HG03457 (cell line): ENCODE measurements around the gene TRIM28.
A peak's percentile ranks its signal among the peaks of the same experiment; 100 is the strongest.
"Not testable (repeated sequence)": the region's sequence is repeated elsewhere in the genome, so short reads cannot be mapped to it uniquely, and the experiment has no call there.

Source experiments
- ATAC-seq: cut with Tn5 transposase; IDR thresholded peaks from one replicate; pipeline ENCODE4 v1.9.1; 2021; ENCODE audit warnings: moderate number of reproducible peaks; ENCODE audit not compliant: unreplicated experiment

Gene TRIM28

DNA sequence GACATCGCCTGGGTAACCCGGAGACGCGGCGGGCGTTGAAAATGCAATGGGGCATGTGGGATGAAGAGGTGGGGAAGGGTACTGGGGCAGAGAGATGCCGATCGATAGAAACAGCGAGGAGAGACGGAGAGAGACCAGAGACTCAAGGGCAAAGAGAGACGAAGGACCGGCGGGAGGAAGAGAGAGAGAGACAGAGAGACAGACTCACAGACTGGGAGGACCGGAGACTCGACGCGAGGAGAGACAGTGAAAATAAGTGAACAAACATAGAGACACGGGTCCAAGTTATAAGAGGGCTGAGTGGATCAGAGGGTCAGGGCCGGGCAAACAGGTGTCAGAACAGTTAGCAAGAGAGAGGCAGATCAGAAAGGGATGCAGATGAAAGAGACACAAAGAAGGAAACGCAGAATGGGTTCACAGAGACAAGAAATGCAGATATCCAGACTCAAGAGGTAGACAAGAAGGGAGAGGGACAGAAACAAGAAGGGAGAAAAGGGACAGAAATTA, 29.8 kb downstream of the TRIM28 start:
- ATAC-seq: no peak

DNA sequence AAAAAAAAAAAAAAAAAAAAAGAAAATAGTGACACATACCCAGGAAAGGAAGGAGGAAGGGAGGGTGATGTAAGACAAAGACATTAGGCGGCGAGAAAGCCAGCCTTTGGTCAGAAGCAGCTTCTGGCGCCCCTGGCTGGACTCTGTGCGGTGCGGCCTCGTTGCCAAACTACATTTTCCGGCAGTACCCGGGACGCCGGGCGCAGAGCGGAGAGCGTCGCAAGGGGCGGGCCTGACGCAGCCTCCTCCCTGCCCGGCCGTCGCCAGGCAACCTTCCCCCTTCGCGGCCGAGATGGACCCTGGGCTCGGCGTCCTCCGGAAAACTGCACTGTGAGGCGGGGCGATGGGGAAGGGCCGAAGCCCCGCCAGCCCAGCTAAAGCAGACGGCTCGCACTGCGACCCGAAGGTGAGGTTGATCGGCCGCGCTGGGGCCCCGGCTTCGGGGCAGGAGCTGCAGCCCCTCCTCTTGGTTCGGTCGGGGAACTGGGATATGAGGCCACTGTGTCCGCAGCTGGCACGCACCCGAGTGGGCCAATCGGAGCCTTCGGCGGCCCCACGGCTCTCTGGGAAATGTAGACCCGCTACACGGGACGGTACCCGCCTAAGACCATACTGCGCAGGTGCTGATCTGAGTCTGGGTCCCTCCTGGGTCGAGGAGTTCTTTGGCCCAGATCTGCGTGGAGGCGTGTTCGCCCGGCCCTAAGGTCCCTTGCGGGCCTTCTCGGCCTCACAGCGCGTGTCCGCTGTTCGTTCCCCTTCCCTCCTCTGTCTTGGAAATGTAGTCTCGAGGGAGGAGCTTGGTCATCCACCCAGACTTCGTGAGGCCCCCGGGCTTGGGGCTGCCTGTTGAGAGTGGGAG, 31.5 kb downstream of the TRIM28 start:
- peak; percentile 32 for ATAC-seq

GRCh38 chr19:58577581-58577980, 33.7 kb downstream of the TRIM28 start:
- not testable (repeated sequence) for ATAC-seq

DNA sequence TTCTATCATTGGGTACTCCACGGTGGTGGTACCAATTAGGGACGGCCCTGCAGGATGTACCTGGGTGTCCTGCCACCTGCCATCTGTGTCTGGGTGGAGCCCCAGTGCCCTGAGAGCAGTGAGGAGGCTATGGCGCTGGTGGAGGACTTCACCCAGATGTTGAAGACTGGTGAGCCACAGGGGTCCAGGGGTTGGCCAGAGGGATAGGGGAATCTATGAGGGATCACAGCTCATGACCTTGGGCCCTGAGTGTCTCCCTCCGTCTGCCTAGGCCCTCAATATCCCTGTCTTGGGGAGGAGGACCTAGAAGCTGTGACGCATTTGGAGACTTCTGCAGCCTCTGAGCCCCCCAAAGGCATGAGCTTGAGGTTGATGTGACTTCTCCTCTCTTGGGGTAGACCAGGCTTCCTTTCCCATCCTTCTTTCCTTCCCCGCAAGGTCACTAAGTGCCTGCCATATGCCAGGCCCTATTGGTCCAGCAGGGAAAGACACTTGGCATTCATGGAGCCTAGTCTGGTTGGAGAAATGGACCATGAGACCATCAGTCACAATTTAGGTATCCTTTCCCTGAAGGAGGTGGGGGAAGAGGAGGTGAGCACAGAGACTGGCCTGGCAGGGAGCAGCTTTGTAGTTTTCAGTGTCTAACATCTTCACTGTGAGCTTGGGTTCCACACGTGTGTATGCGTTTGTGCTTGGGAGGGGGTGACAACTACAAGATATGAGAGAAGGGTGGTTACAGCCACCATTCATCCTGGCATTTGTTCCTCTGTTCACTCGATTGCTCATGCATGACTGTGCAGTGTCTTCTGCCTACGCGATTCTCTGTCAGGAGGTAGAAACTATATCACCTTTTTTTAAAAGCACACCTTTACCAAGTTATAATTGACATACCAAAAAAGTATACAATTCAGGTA, 34.4 kb downstream of the TRIM28 start:
- ATAC-seq: no peak

DNA sequence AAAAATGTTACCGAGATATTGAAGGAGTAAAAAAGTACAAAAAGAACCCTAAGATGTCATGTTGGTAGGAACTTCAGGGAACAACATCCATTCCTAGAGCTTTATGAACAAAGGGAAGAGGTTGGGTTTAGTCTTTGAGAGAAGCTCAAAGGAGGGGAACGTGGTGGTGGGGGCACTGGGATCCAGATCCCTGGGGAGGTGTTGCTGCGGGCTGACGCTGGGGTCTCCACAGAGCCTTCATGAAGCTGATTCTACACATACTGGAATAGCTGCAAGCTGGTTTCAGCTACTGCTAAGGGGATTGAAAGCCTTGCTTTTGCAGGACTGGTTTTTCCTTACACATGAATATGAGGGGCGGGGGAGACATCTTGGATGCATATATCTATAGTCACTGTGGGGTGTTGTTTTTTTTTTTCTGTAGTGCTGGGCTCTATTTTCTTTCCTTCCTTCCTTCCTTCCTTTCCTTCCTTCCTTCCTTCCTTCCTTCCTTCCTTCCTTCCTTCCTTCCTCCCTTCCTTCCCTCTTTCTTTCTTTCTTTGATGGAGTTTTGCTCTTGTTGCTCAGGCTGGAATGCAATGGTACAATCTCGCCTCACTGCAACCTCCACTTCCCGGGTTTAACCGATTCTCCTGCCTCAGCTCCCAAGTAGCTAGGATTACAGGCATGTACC, 35.7 kb downstream of the TRIM28 start:
- ATAC-seq: no peak

DNA sequence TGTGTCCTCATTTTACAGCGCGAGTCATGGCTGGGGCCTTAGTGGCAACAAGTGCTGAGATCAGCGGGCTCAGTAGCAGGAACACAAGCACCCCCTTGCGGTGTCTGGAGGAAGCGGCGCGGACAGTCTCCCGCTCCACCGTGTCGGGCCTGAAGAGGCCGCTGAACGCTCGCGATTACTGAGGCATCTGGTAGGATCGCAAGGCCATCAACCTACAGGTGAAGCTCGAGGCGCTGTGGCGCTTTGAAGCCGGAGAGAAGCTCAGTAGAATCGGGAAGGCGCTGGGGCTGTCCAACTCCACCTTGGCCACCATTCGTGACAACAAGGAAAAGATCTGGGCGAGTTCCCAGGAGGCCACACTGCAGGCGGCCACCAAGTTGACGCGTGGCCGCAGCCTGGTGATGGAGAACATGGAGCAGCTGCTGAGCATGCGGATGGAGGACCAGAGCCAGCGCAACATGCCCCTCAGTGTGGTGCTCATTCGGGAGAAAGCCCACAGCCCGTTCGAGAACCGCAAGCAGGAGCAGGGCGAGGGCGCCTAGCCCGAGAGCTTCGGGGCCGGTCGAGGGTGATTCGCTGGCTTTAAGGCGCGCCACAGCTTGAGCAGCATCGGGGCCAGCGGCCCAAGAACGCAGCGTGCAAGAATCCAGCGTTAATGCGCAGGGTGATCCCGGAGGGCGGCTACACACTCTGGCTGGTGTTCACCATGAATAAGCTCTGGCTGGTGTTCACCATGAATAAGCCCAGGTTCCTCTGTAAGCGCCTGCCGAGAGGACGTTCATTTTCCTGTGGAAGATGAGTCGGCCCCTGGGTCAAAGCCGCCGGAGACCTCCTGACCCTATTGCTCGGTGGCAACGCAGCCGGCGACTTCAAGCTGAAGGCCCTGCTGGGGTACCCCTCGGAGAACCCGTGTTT, 37.6 kb downstream of the TRIM28 start:
- ATAC-seq: peak; percentile 48

GRCh38 chr19:58582985-58583384, 39.1 kb downstream of the TRIM28 start:
- ATAC-seq: no peak

- ATAC-seq: no peak
Observed at GRCh38 chr19:58584498-58585441, 40.9 kb downstream of the TRIM28 start.

DNA sequence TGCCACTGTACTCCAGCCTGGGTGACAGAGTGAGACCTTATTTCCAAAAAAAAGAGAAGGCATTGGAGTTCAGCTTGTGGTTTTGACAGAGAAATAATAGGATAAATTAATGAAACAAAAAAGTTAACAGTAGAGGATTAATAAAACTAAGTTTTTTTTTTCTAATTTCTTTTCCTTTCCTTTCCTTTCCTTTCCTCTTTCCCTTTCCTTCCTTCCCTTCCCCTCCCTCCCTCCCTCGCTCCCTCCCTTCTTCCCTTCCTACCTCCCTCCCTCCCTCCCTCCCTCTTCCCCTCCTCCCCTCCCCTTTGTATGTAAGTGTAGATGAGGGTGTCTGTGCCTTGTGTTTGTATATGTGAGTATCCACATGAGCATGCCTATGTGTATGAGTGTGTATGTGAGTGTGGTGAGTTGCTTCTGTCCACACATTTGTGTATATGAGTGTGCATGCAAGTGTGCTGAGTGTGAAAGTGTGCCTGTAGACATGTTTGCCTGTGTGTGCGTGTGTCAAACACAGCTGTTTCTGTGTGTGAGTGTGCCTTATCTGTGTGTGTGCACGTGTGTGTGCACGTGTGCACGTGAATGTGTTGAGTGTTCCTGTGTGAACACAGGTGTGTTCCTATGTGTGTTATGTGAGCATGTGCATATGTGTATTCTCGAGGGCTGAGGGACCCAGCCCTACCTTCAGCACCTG, 41.7 kb downstream of the TRIM28 start:
- no peak for ATAC-seq

- no peak for ATAC-seq
Observed at GRCh38 chr19:58586133-58586765, 42.4 kb downstream of the TRIM28 start.
